ENCODE measurements around the gene RUFY4.

DNA sequence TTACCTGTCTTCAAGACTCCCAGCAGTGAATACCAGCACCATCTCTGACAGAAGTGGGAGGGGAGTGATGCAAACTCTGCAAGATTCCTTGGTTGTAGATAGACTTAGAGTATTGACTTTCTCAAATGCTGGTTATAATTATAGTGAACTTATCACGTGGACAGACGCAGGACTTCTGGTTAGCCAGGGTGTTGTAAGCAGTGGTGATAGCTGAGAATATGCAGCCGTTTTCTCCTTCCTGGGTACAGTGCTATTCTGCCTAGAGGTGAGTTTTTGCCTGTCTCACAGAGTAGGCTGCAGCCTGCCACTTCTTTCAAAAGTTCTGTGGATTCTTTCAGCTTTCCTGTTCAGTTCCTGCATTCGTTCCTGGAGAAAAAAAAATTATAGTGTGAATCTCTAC lies 56.0 kb downstream of the RUFY4 start:
- TF ChIP-seq, protein P1, sequence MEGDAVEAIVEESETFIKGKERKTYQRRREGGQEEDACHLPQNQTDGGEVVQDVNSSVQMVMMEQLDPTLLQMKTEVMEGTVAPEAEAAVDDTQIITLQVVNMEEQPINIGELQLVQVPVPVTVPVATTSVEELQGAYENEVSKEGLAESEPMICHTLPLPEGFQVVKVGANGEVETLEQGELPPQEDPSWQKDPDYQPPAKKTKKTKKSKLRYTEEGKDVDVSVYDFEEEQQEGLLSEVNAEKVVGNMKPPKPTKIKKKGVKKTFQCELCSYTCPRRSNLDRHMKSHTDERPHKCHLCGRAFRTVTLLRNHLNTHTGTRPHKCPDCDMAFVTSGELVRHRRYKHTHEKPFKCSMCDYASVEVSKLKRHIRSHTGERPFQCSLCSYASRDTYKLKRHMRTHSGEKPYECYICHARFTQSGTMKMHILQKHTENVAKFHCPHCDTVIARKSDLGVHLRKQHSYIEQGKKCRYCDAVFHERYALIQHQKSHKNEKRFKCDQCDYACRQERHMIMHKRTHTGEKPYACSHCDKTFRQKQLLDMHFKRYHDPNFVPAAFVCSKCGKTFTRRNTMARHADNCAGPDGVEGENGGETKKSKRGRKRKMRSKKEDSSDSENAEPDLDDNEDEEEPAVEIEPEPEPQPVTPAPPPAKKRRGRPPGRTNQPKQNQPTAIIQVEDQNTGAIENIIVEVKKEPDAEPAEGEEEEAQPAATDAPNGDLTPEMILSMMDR (IDR thresholded peaks at IDR 0.05; ENCODE audit: borderline replicate concordance, extremely low read depth, low read length, poor library complexity, severe bottlenecking), result no peak
- TF ChIP-seq EZH2 (IDR thresholded peaks at IDR 0.05; ENCODE audit: borderline replicate concordance, low read depth, low read length, severe bottlenecking), result no peak

Measured in DND-41 (cell line).